Esophagus squamous epithelium (tissue), 5 donors: ENCODE results near the gene CNGB1. TPM values are rescaled to one million over a fixed set of nuclear protein-coding genes. Genes with fewer than 3 reads are reported as not detected.
"Not testable (repeated sequence)": the region's sequence is repeated elsewhere in the genome, so short reads cannot be mapped to it uniquely, and the experiment has no call there.

Experiments
- DNase-seq: peaks from one replicate; lab custom pipeline; 2025; lab: John Stamatoyannopoulos, UW
- H3K27ac ChIP-seq, 4 donors: fragments of 200-600 bp; sonication (generic); one replicate each; pipeline ENCODE4 v1.5.1; 2016 to 2019; ENCODE audit warnings: mild to moderate bottlenecking in 1 of 4
- H3K27me3 ChIP-seq, 4 donors: fragments of 200-600 bp; sonication (generic); 1 replicate in 3 of 4; 2 replicates in 1 of 4; pipeline versions ENCODE4 v1.5.1 to v1.6.0; 2017 to 2021; ENCODE audit warnings: antibody characterized with exemption in 1 of 4
- H3K36me3 ChIP-seq, 3 donors: fragments of 200-600 bp; sonication (generic); one replicate each; pipeline ENCODE4 v1.5.1; 2016 to 2019
- H3K4me1 ChIP-seq, 3 donors: fragments of 200-600 bp; sonication (generic); one replicate each; pipeline ENCODE4 v1.5.1; 2017 to 2019
- H3K4me3 ChIP-seq, 4 donors: fragments of 200-600 bp; sonication (generic); 1 replicate in 3 of 4; 2 replicates in 1 of 4; pipeline ENCODE4 v1.5.1; 2016 to 2019; ENCODE audit warnings: mild to moderate bottlenecking in 2 of 4, moderate library complexity in 1 of 4
- H3K9me3 ChIP-seq, 3 donors: fragments of 200-600 bp; sonication (generic); one replicate each; pipeline ENCODE4 v1.5.1; 2016 to 2019
- POLR2A ChIP-seq, 4 donors: fragments of 450-650 bp; IDR thresholded peaks; one replicate each; pipeline ENCODE4 v1.6.1; 2017; ENCODE audit warnings: antibody characterized with exemption in 4 of 4, mild to moderate bottlenecking in 4 of 4, moderate library complexity in 3 of 4
- WGBS, 2 donors: methylation state at CpG; one replicate each; pipeline ENCODE4 v1.1.5; 2018; 5-methylcytosine and 5-hydroxymethylcytosine counted together
- intact Hi-C: fragments of 100-400 bp; cut with DNase I; formaldehyde crosslinking; loops from one replicate; pipeline ENCODE4 v1.15.0; 2022
- total RNA-seq, 4 donors: library from RNA; depleted of rRNA; stranded (reverse); fragments of >200 nt; gene quantifications; one replicate each; pipeline ENCODE4 v1.1.0, GENCODE V29; 2016
- TF ChIP-seq, protein P1 (sequence below), 6 experiments: fragments of 450-650 bp in 4 of 6; fragments of 200-600 bp in 2 of 6; sonication (generic) in 2 of 6; IDR thresholded peaks; one replicate each; pipeline ENCODE4 v1.5.1; 2016 to 2019; ENCODE audit warnings: antibody characterized with exemption in 6 of 6, mild to moderate bottlenecking in 4 of 6, moderate library complexity in 4 of 6
- donor health status: DM: yes; HTN: yes; CAD: no.

CNGB1 gene
- total RNA-seq, 4 donors from 2014 or later: 0.04 TPM; not detected in 3

DNA sequence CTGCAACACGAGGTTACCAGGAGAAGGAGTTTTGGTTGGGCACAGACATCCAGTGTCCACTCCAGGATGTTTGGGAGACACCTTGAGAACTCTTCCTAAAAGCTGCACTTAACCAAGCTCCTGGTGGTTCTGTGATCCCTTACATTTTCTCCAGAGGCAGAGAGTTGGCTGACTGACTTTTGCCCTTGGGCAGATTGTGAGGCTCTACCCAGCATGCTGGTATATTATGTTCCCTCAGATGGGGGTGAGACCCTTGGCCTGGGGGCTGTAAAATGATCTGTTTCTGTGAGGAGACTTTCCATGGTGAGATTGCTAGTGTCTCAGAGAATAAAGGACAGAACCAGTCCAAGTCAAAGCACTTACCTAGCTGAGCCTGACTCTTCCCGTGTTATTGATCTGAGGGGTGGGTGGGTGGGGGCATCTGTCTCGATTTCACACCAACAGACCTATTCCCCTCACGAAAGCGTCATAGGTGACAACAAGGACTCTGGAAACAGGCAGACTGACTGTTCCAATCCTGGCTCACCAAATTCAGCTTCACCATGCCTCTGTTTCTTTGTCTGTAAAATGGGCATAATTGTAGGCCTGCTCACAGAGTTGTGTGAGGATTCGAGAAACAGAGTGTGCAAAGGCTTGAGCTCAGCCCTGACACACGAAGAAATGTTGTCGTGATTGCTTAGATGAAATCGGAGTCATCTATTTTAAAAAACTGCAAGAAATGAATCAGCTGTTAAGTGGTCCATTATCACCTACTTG lies 42.5 kb upstream of the CNGB1 start:
- intact Hi-C loops: no loop called here
- no peak overlapping the region for H3K4me3 ChIP-seq

DNA sequence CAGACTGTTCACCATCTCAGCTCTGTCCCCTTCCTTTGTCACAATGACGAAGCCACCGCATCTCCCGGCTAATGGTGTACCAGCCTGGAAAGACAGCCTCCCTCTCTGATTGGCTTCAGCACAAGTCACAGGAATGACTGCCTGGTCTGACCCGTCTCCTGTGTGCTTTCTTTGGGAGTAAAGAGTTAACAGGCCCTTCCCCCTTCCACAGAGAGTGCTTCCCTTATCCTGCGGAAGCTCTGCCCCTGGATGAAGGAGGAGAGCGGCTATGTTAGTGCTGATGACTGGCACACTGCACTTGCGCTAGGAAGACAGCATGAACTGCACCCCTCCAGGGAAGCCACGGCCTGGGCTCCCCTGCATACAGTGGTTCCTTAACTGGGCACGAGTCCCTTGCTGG lies 41.6 kb upstream of the CNGB1 start:
- 88 to 90% methylated on average over 5 to 7 of the region's 9 CpGs for WGBS, 2 donors
- TF ChIP-seq, protein P1, sequence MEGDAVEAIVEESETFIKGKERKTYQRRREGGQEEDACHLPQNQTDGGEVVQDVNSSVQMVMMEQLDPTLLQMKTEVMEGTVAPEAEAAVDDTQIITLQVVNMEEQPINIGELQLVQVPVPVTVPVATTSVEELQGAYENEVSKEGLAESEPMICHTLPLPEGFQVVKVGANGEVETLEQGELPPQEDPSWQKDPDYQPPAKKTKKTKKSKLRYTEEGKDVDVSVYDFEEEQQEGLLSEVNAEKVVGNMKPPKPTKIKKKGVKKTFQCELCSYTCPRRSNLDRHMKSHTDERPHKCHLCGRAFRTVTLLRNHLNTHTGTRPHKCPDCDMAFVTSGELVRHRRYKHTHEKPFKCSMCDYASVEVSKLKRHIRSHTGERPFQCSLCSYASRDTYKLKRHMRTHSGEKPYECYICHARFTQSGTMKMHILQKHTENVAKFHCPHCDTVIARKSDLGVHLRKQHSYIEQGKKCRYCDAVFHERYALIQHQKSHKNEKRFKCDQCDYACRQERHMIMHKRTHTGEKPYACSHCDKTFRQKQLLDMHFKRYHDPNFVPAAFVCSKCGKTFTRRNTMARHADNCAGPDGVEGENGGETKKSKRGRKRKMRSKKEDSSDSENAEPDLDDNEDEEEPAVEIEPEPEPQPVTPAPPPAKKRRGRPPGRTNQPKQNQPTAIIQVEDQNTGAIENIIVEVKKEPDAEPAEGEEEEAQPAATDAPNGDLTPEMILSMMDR (IDR thresholded peaks at IDR 0.05): no peak
- TF ChIP-seq POLR2A (IDR thresholded peaks at IDR 0.05): no peak
- intact Hi-C loops: no loop called here
- Histone ChIP-seq H3K4me3 (no peak overlapping the region), H3K27me3 (no peaks in the 10 kb centered on the region), H3K9me3 (no peaks in the 10 kb centered on the region), H3K4me1 (no peaks in the 10 kb centered on the region), H3K36me3 (peaks cover 7 to 61% (median 9%) of the 10 kb centered on the region in 3 donors), H3K27ac (no peak overlapping the region)
- DNase-seq: no peak

More for the DNA sequence above, 42.5 kb upstream of the CNGB1 start:
- Histone ChIP-seq H3K27ac (no peak overlapping the region), H3K27me3 (no peaks in the 10 kb centered on the region), H3K36me3 (peaks cover 8 to 66% (median 10%) of the 10 kb centered on the region in 3 donors), H3K4me1 (no peaks in the 10 kb centered on the region), H3K9me3 (no peaks in the 10 kb centered on the region)
- no peak for DNase-seq
- WGBS, 2 donors: 85 to 86% methylated on average over 9 of the region's 9 CpGs
- TF ChIP-seq, protein P1 (IDR thresholded peaks at IDR 0.05): no peak
- no peak for TF ChIP-seq POLR2A (IDR thresholded peaks at IDR 0.05)

DNA sequence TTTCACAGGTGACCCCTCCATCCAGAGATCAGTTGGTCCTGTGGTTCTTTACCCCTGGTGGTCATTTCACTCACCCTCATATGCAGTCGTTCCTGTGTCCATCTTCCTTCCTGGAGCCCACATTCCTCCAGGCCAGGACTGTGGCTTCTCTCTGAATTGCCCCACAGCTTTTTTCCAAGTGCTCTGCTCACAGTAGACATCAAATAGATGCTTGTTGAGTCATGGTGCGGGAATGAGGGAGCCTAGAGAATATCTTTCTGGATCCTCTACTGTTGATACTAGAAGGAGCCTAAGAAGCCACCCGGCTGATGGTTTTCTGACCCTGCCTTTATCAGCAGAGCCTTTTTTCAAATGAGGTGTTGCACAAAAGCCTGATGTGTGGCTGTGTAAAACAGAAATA lies 40.7 kb upstream of the CNGB1 start:
- DNase-seq: no peak
- no peaks in the 10 kb centered on the region for H3K4me1 ChIP-seq
- WGBS, 2 donors: 74 to 87% methylated on average over 3 of the region's 3 CpGs
- intact Hi-C loops: no loop called here
- TF ChIP-seq, protein P1 (IDR thresholded peaks at IDR 0.05): no peak
- no peak for TF ChIP-seq POLR2A (IDR thresholded peaks at IDR 0.05)
- peaks cover 7 to 60% (median 9%) of the 10 kb centered on the region in 3 donors for H3K36me3 ChIP-seq
- no peak overlapping the region for H3K4me3 ChIP-seq
- no peaks in the 10 kb centered on the region for H3K9me3 ChIP-seq
- no peaks in the 10 kb centered on the region for H3K27me3 ChIP-seq
- no peak overlapping the region for H3K27ac ChIP-seq

DNA sequence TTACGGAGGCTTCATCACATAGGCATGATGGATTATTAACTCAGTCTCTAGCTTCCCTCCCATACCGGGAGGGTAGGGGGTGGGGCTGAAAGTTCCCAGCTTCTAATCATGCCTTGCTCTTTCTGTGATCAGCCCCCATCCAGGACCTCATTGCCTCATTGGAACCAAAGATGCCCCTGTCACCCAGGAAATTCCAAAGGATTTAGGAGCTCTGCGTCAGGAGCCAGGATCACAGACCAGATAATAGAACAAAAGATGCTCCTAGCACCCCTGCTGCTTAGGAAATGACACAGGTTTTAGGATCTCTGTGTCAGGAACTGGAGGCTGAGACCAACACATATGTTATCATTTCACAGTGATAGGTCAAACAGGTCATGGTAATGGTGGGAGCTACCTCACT lies 40.0 kb upstream of the CNGB1 start:
- Histone ChIP-seq H3K27ac (no peak overlapping the region), H3K4me1 (no peaks in the 10 kb centered on the region), H3K9me3 (no peaks in the 10 kb centered on the region), H3K36me3 (peaks cover 7 to 67% (median 9%) of the 10 kb centered on the region in 3 donors), H3K4me3 (no peak overlapping the region), H3K27me3 (no peaks in the 10 kb centered on the region)
- DNase-seq: no peak
- WGBS, 2 donors: 83 to 90% methylated on average over 2 of the region's 3 CpGs
- no peak for TF ChIP-seq POLR2A (IDR thresholded peaks at IDR 0.05)
- TF ChIP-seq, protein P1 (IDR thresholded peaks at IDR 0.05): no peak
- intact Hi-C loops: no loop called here

DNA sequence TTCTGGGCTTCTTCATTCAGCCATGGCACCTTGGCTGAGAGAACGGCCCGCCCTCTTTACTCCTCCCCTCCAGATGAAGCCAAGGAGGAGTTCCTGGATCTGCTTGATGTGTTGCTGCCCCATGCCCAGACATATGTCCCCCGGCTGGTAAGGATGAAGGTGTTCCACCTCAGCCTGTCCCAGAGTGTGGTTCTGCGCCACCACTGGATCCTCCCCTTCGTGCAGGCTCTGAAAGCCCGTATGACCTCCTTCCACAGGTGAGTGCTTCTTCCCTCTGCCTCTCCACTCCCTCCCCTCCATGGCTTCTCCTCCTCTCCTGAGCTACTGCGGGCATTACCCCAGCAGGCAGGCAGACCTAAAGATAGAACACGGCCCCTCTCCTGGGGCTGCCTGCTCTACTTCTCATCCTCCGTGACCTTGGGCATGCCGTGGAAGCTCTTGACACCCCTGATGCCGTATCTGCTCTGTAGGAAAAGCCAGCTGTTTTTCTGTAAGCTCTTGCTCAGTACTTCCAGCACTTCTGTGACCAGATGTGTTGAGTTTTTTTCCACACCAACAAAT lies 39.0 kb upstream of the CNGB1 start:
- Histone ChIP-seq H3K4me1 (peaks cover 0 to 3% (median 2%) of the 10 kb centered on the region in 3 donors), H3K27me3 (no peaks in the 10 kb centered on the region), H3K4me3 (no peak overlapping the region), H3K9me3 (no peaks in the 10 kb centered on the region), H3K27ac (no peak overlapping the region), H3K36me3 (peaks cover 7 to 64% (median 9%) of the 10 kb centered on the region in 3 donors)
- no peak for DNase-seq
- no peak for TF ChIP-seq POLR2A (IDR thresholded peaks at IDR 0.05)
- TF ChIP-seq, protein P1 (IDR thresholded peaks at IDR 0.05): no peak
- WGBS, 2 donors: 91 to 94% methylated on average over 11 of the region's 11 CpGs
- intact Hi-C loops: no loop called here

DNA sequence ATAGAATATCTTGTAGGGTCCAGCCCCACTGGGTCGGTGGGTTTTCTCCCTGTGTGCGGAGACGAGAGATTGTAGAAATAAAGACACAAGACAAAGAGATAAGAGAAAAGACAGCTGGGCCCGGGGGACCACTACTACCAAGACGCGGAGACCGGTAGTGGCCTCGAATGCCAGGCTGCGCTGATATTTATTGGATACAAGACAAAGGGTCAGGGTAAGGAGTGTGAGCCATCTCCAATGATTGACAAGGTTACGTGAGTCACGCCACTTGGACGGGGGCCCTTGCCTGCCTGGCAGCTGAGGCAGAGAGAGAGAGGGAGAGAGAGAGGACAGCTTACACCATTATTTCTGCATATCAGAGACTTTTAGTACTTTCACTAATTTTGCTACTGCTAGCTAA lies 33.8 kb upstream of the CNGB1 start:
- intact Hi-C loops: loop anchor here (5.0 kb wide), 2 partner anchors 102 to 247 kb away; no protein-coding TSS in a partner anchor
- H3K27me3 ChIP-seq, H3K4me3 ChIP-seq, DNase-seq, H3K9me3 ChIP-seq, H3K27ac ChIP-seq: not testable (repeated sequence)
- H3K4me1 ChIP-seq: peaks cover 4 to 26% (median 13%) of the 10 kb centered on the region in 3 donors
- H3K36me3 ChIP-seq: peaks cover 0 to 29% (median 0%) of the 10 kb centered on the region in 3 donors
- 82 to 94% methylated on average over 12 of the region's 12 CpGs for WGBS, 2 donors
